Thyroid gland (tissue), 4 donors: ENCODE data around the gene FN3K.

ENCODE experiments used
- CTCF ChIP-seq, 6 experiments: fragments of 200-600 bp in 3 of 6; fragments of 450-650 bp in 3 of 6; sonication (generic) in 3 of 6; IDR thresholded peaks; one replicate each; pipeline ENCODE4 v1.5.1; 2016 to 2019; ENCODE audit warnings: antibody characterized with exemption in 6 of 6, mild to moderate bottlenecking in 2 of 6, inconsistent platforms in 1 of 6, moderate library complexity in 1 of 6
- POLR2A ChIP-seq, 2 donors: fragments of 450-650 bp; IDR thresholded peaks; one replicate each; pipeline ENCODE4 v1.6.1; 2017; ENCODE audit warnings: antibody characterized with exemption in 2 of 2, mild to moderate bottlenecking in 2 of 2, moderate library complexity in 1 of 2

GRCh38 chr17:82791532-82791931 is 56.1 kb downstream of the FN3K start:
- TF ChIP-seq CTCF (IDR thresholded peaks at IDR 0.05): no peak
- no peak for TF ChIP-seq POLR2A (IDR thresholded peaks at IDR 0.05)
